SIG-M5 treated with dmso at 0.1 percent for 504 hours (cell line): ENCODE results near the gene FBXW5.

Source experiments
- DNase-seq: peaks from one replicate; lab custom pipeline; 2025; ENCODE audit not compliant: unreplicated experiment; lab: John Stamatoyannopoulos, UW

The FBXW5 gene

DNA sequence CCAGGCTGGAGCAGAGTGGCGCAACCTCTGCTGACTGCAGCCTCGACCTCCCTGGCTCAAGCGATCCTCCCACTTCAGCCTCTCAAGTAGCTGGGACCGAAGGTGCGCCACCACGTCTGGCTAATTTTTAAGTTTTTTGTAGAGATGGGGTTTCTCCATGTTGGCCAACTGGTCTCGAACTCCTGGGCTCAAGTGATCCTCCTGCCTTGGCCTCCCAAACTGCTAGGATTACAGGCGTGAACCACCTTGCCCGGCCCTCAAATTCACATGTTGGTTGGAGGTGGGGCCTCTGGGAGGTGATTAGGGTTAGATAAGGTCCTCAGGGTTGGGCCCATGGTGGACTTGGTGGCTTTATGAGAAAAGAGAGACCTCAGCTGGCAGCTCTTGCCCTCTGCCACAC is 17.6 kb upstream of the FBXW5 start:
- no peak for DNase-seq

- no peak for DNase-seq
These were observed 16.9 kb upstream of the FBXW5 start for GRCh38 chr9:136961279-136962065.

DNA sequence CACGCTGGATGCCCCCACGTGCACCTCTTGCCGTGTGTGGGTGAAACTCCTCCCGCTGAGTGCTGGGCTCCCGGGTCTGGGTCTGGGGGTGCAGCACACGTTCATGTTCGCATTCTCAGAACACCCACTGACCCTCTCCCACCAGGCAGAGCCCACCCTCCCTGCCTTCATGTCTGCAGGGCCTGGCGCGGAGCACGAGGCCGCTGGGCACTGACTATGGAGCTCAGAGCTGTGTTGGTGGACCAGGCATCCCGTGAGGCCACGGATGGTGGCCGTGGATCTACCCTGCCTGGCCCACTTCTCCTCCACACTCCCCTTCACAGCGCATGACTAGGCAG is 16.4 kb upstream of the FBXW5 start:
- no peak for DNase-seq

GRCh38 chr9:136960212-136960937 is 15.8 kb upstream of the FBXW5 start:
- DNase-seq, result no peak

DNA sequence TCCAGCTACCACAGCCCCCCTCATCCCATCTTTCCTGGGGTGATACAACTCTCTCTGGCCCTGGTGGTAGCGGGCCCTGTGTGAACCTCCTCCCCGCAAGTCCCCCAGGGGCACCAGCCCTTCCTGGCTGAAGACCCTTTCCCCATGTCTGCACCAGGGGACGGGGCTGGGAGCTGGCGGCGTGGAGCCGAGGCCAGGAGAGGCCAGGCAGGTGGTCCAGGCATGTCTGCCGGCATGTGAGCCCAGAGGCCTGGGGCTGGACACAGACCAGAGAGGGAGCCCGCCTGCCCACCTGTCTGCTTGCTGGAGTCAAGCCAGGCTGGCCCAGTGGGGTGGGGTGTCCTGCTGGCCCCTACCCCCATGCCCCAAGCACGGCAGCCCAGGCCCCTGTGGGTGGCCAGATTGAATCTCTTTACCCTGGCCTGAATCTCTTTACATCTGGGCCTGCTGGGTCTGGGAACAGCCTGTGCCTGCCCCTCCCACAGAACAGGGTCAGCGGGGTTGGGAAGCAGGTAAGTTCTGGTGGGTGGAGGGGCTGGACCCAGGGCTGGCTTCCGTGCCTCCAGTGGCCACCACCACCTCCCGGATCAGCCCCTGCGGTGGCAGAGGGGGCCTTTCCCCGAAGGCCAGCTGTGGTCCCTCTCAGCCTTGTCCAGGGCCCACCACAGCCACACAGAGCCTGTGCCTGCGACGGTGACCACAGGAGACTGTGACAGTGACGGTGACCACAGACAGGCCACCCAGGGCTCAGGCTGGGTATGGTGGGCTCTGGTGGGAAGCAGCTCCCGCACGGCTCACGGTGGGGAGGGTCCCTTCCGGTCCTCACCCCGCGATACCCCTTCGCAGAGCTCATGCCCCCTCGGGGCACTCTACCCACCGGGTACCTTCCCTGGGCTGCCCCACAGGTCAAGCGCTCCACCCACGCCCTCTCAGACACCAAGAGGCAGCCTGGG is 14.6 kb upstream of the FBXW5 start:
- no peak for DNase-seq

GRCh38 chr9:136958473-136958872 is 13.9 kb upstream of the FBXW5 start:
- no peak for DNase-seq

- no peak for DNase-seq
These were observed 13.4 kb upstream of the FBXW5 start for GRCh38 chr9:136957901-136958300.

GRCh38 chr9:136957461-136957860 is 12.9 kb upstream of the FBXW5 start:
- DNase-seq, result no peak

DNA sequence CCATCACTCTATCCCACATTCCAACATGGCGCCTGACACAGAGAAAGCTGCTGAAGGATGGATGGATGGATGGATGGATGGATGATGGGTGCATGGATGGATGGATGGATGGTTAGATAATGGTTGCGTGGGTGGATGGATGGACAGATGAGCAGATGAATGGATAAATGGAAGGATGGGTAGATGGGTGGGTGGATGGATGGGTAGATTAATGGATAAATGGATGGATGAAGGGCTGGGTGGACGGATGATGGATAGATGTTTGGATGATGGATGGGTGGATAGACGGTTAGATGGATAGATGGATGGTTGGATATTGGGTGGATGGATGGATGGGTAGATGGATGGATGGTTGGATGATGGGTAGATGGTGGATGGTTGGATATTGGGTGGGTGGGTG is 12.1 kb upstream of the FBXW5 start:
- DNase-seq, result no peak

DNA sequence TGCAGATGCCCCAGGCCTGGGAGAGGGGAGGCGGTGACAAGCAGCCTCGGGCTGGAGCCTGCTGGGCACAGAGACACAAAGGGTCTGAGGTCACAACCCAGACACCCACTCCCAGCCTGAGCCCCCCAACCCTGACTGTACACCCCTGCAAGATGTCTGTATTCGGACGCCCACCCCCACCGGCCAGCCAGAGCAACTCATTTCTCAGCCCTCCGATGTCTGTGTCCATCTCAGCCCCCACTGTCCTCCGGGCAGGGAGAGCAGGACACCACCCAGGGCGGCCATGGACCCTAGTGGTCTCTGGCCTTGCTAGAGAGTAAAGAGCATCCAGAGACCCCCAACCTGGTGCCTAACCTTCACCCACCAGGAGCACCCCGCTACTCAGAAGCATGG is 11.4 kb upstream of the FBXW5 start:
- DNase-seq, result no peak

DNA sequence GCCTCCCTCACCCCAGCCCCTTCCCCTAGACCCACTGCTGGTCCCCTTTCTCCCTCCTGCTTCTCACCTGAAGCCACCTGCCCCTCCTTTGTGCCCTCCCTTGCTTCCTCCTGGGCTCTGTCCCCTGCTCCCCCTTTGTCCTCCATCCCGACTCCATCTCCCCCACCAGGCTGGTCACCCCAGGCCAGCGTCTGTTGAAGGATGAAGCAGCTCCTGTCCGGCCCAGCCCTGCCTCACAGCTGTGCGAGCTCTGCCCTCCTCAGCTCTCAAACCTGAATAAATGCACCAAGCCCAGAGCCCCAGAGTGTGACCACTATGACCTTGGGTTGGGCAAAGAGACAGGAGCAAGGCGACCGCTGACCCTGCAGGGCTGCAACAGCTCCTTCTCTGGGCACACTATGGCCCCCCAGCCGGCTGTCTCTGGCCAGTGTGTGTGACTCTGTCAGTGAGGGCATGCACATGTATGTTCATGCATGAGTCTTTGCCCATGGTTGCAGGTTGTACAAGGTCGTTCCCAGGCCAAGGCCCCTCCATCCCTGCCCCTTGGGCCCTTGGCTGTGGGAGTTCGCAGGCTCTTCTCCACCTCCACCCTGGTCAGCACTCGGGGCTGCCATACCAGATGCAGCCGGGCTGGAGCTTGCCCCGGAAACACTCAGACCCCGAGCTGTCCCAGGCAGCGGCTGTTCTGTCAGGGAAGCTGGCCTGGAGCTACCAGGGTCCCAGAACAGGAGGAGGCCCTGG is 10.8 kb upstream of the FBXW5 start:
- DNase-seq, result no peak

DNA sequence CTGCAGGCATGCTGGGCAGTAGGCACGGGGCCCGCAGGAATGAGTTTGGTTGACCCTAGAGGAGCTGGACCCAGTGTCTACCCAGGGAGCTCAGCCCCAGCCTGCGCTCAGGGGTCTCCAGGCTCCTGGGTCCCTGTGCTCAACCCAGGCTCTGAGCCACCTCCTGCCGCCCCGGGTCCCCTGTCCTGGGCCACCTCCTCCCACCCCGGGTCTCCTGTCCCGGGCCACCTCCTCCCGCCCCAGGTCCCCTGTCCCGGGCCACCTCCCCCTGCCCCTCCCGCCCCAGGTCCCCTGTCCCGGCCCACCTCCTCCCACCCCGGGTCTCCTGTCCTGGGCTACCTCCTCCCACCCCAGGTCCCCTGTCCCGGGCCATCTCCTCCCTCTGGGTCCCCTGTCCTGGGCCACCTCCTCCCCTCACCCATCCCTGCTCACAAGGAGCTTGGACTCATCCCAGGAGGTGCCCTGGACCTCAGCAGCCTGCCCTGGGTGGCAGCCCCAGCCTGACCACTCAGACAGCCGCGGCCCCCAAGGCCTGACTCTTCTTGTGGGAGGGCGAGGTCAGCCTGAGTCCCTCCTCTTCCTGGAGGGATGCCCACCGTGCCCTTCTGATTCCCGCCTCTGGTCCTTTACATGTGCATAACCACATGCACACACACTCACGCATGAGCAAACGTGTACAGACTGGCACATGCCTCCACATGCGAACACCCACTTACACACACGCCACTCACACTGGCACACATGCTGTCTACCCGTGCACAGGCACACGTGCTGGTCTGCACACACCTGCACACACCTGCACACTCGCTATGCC is 9.9 kb upstream of the FBXW5 start:
- DNase-seq, result no peak

DNA sequence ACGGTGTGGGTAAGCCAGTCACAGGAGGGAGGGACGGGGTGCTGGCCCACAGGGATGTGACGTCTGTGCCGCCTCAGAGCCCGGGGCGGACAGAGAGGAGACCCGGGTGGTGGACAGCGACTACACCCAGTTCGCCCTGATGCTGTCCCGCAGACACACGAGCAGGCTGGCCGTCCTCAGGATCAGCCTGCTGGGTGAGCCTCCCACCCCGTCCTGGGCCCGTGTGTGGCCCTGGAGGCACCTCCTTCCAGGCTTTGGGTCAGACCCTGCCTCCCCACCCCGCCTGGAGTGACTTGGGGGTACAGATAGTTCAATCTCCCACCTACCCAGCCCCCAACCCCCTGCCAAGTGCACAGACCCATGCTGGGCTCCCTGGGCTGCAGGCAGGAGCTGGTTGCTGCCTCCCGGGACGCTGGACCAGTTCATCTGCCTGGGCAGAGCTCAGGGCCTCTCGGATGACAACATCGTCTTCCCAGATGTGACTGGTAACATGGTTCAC is 9.3 kb upstream of the FBXW5 start:
- DNase-seq, result no peak

DNA sequence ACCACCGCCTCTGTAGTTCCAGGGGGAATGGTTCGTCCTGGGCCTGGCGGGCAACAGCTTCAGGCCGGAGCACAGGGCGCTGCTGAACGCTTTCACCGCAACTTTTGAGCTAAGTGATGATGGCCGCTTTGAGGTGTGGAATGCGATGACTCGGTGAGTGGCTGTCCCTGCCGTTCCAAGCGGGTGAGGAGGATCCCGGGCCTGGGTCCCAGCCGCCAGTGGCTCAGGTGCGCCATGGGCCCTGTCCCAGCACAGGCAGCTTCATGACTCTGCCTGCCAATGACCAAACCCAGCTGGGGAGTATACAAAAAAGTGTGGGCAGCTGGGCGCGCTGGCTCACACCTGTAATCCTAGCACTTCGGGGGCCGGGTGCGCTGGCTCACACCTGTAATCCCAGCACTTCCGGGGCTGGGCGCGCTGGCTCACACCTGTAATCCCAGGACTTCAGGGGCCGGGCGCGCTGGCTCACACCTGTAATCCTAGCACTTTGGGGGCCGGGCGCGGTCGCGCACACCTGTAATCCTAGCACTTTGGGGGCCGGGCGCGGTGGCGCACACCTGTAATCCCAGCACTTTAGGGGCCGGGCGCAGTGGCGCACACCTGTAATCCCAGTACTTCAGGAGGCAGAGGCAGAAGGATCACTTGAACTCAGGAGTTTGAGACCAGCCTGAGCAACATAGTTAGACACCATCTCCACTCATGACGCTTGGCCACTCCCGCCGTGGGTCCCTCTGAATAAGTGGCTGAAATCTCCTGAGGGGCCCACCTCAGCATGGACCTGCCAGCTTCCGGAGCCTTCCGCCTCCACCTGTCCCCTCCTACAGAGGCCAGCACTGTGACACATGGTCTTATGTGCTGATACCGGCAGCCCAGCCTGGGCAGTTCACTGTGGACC is 8.6 kb upstream of the FBXW5 start:
- DNase-seq, result no peak

DNA sequence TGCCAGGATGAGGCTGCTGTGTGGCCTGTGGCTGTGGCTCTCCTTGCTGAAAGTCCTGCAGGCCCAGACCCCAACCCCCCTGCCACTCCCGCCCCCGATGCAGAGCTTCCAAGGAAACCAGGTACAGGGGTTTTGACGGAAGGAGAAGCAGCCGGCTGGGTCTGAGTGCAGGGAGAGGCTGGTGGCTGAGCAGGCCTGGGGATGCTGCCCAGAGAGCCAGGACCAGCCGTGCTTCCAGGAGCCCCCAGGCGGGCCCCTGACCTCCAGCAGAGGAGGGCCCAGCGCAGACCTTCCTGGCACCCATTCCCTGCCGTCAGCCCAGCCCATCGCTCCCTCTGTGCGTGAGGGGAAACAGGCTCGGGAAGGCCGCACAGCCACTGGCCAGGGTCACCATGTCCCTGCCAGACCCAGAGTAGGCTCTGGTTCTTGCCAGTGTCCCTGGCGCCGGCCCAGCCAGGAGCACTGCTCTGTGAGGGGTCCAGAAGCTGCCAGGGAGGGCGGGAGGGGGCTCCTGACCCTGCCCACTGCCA is 7.8 kb upstream of the FBXW5 start:
- DNase-seq, result no peak

- DNase-seq, result no peak
These were observed 7.2 kb upstream of the FBXW5 start, which contains the start of gene LCN12 for GRCh38 chr9:136951541-136952320. TSS of gene LCN12 (plus strand) at chr9:136952273. CDS start at chr9:136952328, 55 bp downstream.

DNA sequence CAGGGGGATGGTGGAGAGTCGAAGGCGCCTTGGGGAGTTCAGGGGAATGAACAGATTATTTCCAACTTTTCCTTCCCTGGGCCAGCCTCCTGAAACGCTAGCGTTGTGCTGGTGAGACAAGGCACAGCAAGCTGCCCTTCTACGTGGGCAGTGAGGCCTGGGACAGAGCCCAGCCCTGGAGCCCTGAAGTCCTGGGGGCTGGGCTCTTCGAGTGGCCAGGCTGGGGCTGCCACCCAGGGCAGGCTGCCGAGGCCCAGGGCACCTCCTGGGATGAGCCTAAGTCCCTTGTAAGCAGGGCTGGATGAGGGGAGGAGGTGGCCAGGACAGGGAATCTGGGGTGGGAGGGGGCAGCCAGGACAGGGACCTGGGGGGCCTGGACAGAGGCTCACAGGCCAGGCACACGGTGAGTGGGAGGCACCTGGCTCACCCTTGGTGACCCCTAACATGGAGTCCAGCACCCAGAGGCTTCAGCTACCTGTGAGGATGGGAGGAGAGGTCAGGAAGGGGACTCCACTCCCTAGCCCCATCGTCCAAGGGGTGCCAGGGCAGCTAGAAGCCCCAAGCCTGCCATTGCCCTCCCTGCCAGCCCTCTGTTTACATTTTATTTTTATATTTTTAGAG is 6.2 kb upstream of the FBXW5 start:
- DNase-seq, result no peak
